Fibroblast of the aortic adventitia (primary cell): Measurements from ENCODE around the gene ARHGEF17. TPM values are rescaled to one million over a fixed set of nuclear protein-coding genes. Genes with fewer than 3 reads are reported as not detected.

Experiments
- DNase-seq: peaks from one replicate; pipeline ENCODE4 v3.0.0-alpha.2; 2010; ENCODE audit warnings: low read depth
- H3K4me3 ChIP-seq: 2 replicates; pipeline ENCODE4 v1.5.1; 2011; ENCODE audit warnings: low read depth, mild to moderate bottlenecking, control low read depth, low read length, moderate library complexity
- CTCF ChIP-seq: IDR thresholded peaks from 2 replicates; pipeline ENCODE4 v1.5.1; 2011; ENCODE audit warnings: mild to moderate bottlenecking, low read length, control low read depth, inconsistent platforms; ENCODE audit not compliant: insufficient read depth
- total RNA-seq: library from RNA; depleted of rRNA; stranded (reverse); fragments of >200 nt; gene quantifications from 2 replicates; pipeline ENCODE4 v1.2.3, GENCODE V29; 2012; ENCODE audit warnings: low replicate concordance

ARHGEF17 gene
- total RNA-seq, 1 donor: 30.3 TPM

DNA sequence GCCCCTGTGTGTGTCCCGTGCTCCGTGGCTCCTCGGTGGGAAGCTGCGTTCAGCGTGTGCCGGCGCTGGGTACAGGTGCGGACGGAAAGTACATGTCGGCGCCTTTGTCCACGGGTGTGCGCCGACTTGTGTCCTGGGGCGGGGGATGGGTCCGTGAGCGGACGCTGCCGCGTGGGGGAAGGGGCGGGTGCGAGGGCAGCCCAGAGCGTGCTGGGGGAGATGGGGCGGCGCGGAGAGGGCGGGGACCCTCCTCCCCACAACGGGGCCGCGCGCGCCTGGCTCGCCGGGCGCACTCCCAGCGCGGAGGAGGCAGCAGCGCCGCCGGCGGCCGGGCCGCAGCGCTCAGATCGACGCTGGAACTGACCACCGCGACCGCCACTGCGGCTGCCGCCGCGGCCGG lies 34.6 kb downstream of the ARHGEF17 start:
- DNase-seq: no peak
- H3K4me3 ChIP-seq: no peak overlapping the region
- no peak for TF ChIP-seq CTCF

DNA sequence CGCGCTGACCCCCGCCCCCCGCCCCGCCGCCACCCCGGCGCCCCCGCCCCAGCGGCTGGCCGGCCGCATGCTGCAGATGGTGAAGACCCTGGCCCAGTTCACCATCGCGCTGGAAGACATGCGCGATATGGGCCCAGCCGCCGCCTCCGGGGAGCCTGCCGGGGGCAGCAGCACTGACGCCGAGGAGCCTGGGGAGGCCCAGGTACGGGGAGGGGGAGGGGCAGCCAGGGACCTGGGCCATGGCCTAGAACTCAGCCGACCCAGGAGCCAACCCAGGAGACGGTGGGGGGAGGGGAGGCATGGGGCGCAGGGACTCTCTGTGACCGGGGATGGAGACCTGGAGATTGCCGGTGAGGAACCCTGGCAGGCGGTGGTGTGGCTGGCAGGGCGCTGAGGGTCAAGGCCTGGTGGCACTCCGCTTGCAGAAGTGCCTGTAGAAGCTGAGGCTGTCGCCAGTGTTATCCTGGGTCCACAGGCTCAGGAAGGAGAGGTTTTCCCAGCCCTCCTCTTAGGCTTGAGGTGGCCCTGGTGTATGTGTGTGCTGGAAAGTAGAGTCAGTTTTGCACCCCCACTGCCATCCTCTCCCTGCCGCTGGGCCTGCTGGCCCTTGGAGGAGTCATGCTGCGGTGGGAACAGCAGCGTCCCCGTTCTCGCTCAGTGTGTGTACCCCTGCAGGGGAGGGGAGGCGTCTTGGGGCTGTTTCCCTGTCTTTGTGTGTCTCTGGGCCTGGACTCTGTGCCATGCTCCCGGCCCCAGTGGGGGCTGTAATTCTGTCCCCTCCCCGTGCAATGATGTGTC lies 35.2 kb downstream of the ARHGEF17 start:
- no peak overlapping the region for H3K4me3 ChIP-seq
- TF ChIP-seq CTCF: no peak
- no peak for DNase-seq

- no peak for DNase-seq
Observed at GRCh38 chr11:73344191-73344607, 36.1 kb downstream of the ARHGEF17 start.

DNA sequence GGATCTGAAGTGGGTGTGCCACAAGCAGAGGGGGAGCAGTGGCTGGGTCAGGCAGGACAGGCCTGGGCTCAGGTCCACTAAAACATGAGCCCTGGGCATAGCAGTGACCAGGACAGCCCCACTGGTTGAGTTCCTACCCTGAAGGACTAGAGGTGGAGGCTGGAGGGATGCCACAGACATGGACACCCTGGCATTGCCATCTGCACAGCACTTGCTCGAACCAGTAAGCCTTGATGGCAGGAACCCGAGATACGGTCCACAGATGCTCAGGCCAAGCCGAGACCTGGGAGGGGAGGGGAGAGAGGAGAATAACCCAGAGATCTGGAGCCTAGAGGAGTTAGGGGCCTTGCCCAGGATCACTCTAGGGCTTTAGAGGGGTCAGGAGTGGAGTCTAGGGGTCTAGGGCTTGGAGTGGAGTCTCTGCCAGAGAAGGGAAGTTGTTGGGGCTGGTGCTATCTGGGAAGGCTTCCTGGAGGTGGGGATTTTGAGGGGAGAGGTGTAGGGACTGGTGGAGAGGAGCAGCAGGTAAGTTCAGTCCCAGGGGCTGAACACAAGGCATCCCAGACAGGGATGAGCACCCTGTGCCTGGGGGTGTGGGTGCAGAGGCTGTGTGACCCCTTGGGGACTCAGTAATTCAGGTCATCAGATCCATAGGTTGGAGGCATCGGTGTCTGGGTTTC lies 37.5 kb downstream of the ARHGEF17 start:
- TF ChIP-seq CTCF: no peak
- no peak overlapping the region for H3K4me3 ChIP-seq
- DNase-seq: no peak

More at GRCh38 chr11:73344191-73344607, 36.1 kb downstream of the ARHGEF17 start:
- H3K4me3 ChIP-seq: no peak overlapping the region
- TF ChIP-seq CTCF: no peak

DNA sequence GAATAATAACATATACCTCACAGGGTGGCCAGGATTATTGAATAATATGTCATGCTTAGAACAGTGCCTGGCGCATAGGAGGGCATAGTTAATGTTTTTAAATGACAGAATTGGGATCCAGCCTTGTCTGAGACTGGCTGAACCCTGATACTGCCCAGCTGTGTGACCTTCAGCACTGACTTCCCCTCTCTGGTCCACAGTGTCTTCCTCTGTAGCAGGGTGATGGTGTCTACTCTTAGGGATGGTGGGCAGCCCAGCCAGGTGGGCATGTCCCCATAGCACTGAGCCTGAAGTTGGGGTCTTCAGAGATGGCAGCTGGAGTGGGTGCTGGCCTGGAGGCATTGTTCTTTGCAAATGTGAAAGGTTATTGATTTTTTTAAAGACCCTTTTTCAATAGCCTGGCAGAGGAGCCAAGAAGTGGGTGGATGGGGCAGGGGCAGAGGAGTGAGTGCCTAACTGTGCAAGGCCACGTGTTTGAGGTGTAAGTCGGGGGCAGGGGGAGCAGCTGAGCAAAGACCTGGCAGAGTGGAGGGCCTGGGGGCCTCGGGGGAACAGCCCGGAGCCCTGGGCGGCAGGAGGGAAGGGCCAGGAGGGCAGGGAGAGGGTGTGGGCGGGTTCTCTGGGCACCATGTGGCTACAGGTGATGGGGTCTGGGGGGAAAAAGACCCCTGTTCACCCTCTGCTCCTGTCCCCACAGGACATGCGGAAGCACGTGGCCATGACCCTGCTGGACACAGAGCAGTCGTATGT lies 38.3 kb downstream of the ARHGEF17 start:
- H3K4me3 ChIP-seq: no peak overlapping the region
- DNase-seq: no peak
- no peak for TF ChIP-seq CTCF

- TF ChIP-seq CTCF: no peak
- no peak for DNase-seq
- no peak overlapping the region for H3K4me3 ChIP-seq
Observed at GRCh38 chr11:73347067-73347466, 39.0 kb downstream of the ARHGEF17 start.
